MCF 10A (cell line): ENCODE measurements around the gene TMEM151B. TPM values are rescaled to one million over a fixed set of nuclear protein-coding genes. Genes with fewer than 3 reads are reported as not detected.

Experiments
- BruUV-seq: library from RNA; stranded (reverse); fragments of 400-500 nt; replicated peaks from 2 replicates; lab custom pipeline; 2021; lab: Mats Ljungman, UMichigan
- CTCF ChIA-PET: fragments of 300-600 bp; sonication (Branson Sonifier 250); formaldehyde crosslinking; extraction: SDS; loops from one replicate; lab custom pipeline; 2021; ENCODE audit warnings: antibody characterized with exemption, inconsistent platforms; lab: Yijun Ruan, JAX
- POLR2A ChIA-PET: fragments of 300-600, 350-650 bp; sonication (Branson Sonifier 250); formaldehyde crosslinking; extraction: SDS; loops from one replicate; lab custom pipeline; 2020; ENCODE audit warnings: antibody characterized with exemption, inconsistent platforms; lab: Yijun Ruan, JAX
- DNase-seq: peaks from one replicate; pipeline ENCODE4 v3.0.0-alpha.2; 2018; ENCODE audit not compliant: unreplicated experiment
- H3K27ac Mint-ChIP-seq: one replicate; pipeline ENCODE4 v1.8.0; 2022; ENCODE audit warnings: mild to moderate bottlenecking, low read depth, mixed read lengths; ENCODE audit not compliant: unreplicated experiment
- H3K27me3 Mint-ChIP-seq: one replicate; pipeline ENCODE4 v1.8.0; 2022; ENCODE audit warnings: mixed read lengths; ENCODE audit not compliant: insufficient read depth, unreplicated experiment
- H3K36me3 Mint-ChIP-seq: one replicate; pipeline ENCODE4 v1.8.0; 2022; ENCODE audit warnings: mild to moderate bottlenecking, moderate library complexity, mixed read lengths; ENCODE audit not compliant: insufficient read depth, unreplicated experiment
- H3K4me1 Mint-ChIP-seq: one replicate; pipeline ENCODE4 v1.8.0; 2022; ENCODE audit warnings: mixed read lengths; ENCODE audit not compliant: insufficient read depth, unreplicated experiment
- H3K4me3 Mint-ChIP-seq: one replicate; pipeline ENCODE4 v1.8.0; 2022; ENCODE audit warnings: mild to moderate bottlenecking, moderate library complexity, mixed read lengths; ENCODE audit not compliant: unreplicated experiment
- H3K9me3 Mint-ChIP-seq: one replicate; pipeline ENCODE4 v1.8.0; 2022; ENCODE audit warnings: mixed read lengths; ENCODE audit not compliant: unreplicated experiment
- CTCF ChIP-seq: fragments of 200-600 bp; IDR thresholded peaks from one replicate; pipeline ENCODE4 v1.8.0; 2022; ENCODE audit warnings: antibody characterized with exemption, mild to moderate bottlenecking; ENCODE audit not compliant: unreplicated experiment
- intact Hi-C: fragments of 100-400 bp; cut with micrococcal nuclease; formaldehyde crosslinking; loops from 2 replicates; pipeline ENCODE4 v1.14.1; 2022
- total RNA-seq: library from RNA; stranded (reverse); gene quantifications from 2 replicates; pipeline ENCODE4 v1.2.3, GENCODE V29; 2022

The TMEM151B gene
- total RNA-seq, 1 experiment from 2014 or later, result not detected

GRCh38 chr6:44355640-44356039 lies 85.4 kb downstream of the TMEM151B start:
- BruUV-seq, result no TSS peak
- DNase-seq, result no peak
- Mint-ChIP-seq H3K9me3 (no peaks in the 10 kb centered on the region), H3K36me3 (no peaks in the 10 kb centered on the region), H3K4me1 (no peaks in the 10 kb centered on the region), H3K27me3 (peaks cover 47% of the 10 kb centered on the region), H3K27ac (no peak overlapping the region), H3K4me3 (no peak overlapping the region)
- CTCF ChIA-PET, result interaction anchor here (0.5 to 1.2 kb wide), 3 partner anchors 10 to 92 kb away, joined by 3 read pairs; partner anchors contain the start of gene AARS2
- TF ChIP-seq CTCF, result no peak
- POLR2A ChIA-PET, result interaction anchor here (0.6 kb wide), 1 partner anchor 15 kb away, joined by 3 read pairs; no protein-coding TSS in a partner anchor
- intact Hi-C loops, result no loop called here

- Mint-ChIP-seq H3K36me3 (no peaks in the 10 kb centered on the region), H3K27ac (no peak overlapping the region), H3K4me3 (no peak overlapping the region), H3K4me1 (no peaks in the 10 kb centered on the region), H3K27me3 (peaks cover 47% of the 10 kb centered on the region), H3K9me3 (no peaks in the 10 kb centered on the region)
- CTCF ChIA-PET, result interaction anchor here (1.1 to 1.2 kb wide), 2 partner anchors 9 to 42 kb away, joined by 3 read pairs; no protein-coding TSS in a partner anchor
- intact Hi-C loops, result no loop called here
- no TSS peak for BruUV-seq
- DNase-seq, result no peak
- no peak for TF ChIP-seq CTCF
- POLR2A ChIA-PET, result no interaction called here
These were observed 86.2 kb downstream of the TMEM151B start for GRCh38 chr6:44356487-44356886.

Other genes starting within 250 kb of the TMEM151B start
- 47.6 and 66.8 TPM in 2 replicates for gene MRPL14, start 143.0 kb upstream of the TMEM151B start, total RNA-seq
- 22.3 and 22.6 TPM in 2 replicates for gene TMEM63B, start 142.9 kb upstream of the TMEM151B start, total RNA-seq
- gene CAPN11, start 111.6 kb upstream of the TMEM151B start, total RNA-seq, result not detected in 2 replicates
- not detected in 2 replicates for gene MYMX, start 53.5 kb upstream of the TMEM151B start, total RNA-seq
- gene SLC29A1, start 46.9 kb upstream of the TMEM151B start, total RNA-seq, result 6.8 and 7.0 TPM in 2 replicates
- gene HSP90AB1, start 23.3 kb upstream of the TMEM151B start, total RNA-seq, result 546 and 577 TPM in 2 replicates
- 27.1 and 31.3 TPM in 2 replicates for gene SLC35B2, start 12.9 kb upstream of the TMEM151B start, total RNA-seq
- gene NFKBIE, start 4.9 kb upstream of the TMEM151B start, total RNA-seq, result 6.0 and 8.8 TPM in 2 replicates
- 15.5 and 23.2 TPM in 2 replicates for gene AARS2, start 42.9 kb downstream of the TMEM151B start, total RNA-seq
- gene SPATS1, start 72.2 kb downstream of the TMEM151B start, total RNA-seq, result not detected in 2 replicates
- gene CDC5L, start 117.3 kb downstream of the TMEM151B start, total RNA-seq, result 23.1 and 26.4 TPM in 2 replicates